ENCODE data around the gene IL18RAP. TPM values are rescaled to one million over a fixed set of nuclear protein-coding genes. Genes with fewer than 3 reads are reported as not detected.

The IL18RAP gene
- total RNA-seq, 1 experiment from 2014 or later = not detected

GRCh38 chr2:102434655-102435381, 11.9 kb downstream of the IL18RAP start:
- H3K27ac Mint-ChIP-seq (ENCODE audit: unreplicated experiment) = no peak overlapping the region
- CTCF ChIA-PET = no interaction called here
- no peaks in the 10 kb centered on the region for H3K36me3 Mint-ChIP-seq (ENCODE audit: insufficient read depth, unreplicated experiment)
- no peak overlapping the region for H3K4me3 Mint-ChIP-seq (ENCODE audit: low read depth, unreplicated experiment)
- TF ChIP-seq CTCF (IDR thresholded peaks at IDR 0.05; ENCODE audit: unreplicated experiment) = no peak
- no peaks in the 10 kb centered on the region for H3K4me1 Mint-ChIP-seq (ENCODE audit: low read depth, unreplicated experiment)
- no peaks in the 10 kb centered on the region for H3K9me3 Mint-ChIP-seq (ENCODE audit: low read depth, unreplicated experiment)
- intact Hi-C loops (cut with micrococcal nuclease; ENCODE audit: unreplicated experiment) = no loop called here
- no TSS peak for BruUV-seq (replicated peaks)
- no peaks in the 10 kb centered on the region for H3K27me3 Mint-ChIP-seq (ENCODE audit: unreplicated experiment)
- DNase-seq = no peak

GRCh38 chr2:102435741-102436140, 12.8 kb downstream of the IL18RAP start:
- TF ChIP-seq CTCF (IDR thresholded peaks at IDR 0.05; ENCODE audit: unreplicated experiment) = no peak
- no peaks in the 10 kb centered on the region for H3K9me3 Mint-ChIP-seq (ENCODE audit: low read depth, unreplicated experiment)
- no peak overlapping the region for H3K27ac Mint-ChIP-seq (ENCODE audit: unreplicated experiment)
- CTCF ChIA-PET = interaction anchor here (0.5 to 0.6 kb wide), 2 partner anchors 317 to 1481 kb away, joined by 7 to 9 read pairs; no protein-coding TSS in a partner anchor
- no peak overlapping the region for H3K4me3 Mint-ChIP-seq (ENCODE audit: low read depth, unreplicated experiment)
- H3K4me1 Mint-ChIP-seq (ENCODE audit: low read depth, unreplicated experiment) = no peaks in the 10 kb centered on the region
- no TSS peak for BruUV-seq (replicated peaks)
- intact Hi-C loops (cut with micrococcal nuclease; ENCODE audit: unreplicated experiment) = no loop called here
- no peaks in the 10 kb centered on the region for H3K36me3 Mint-ChIP-seq (ENCODE audit: insufficient read depth, unreplicated experiment)
- no peaks in the 10 kb centered on the region for H3K27me3 Mint-ChIP-seq (ENCODE audit: unreplicated experiment)
- DNase-seq = no peak

- Mint-ChIP-seq H3K4me3 (ENCODE audit: low read depth, unreplicated experiment) (no peak overlapping the region), H3K27ac (ENCODE audit: unreplicated experiment) (no peak overlapping the region), H3K4me1 (ENCODE audit: low read depth, unreplicated experiment) (no peaks in the 10 kb centered on the region), H3K27me3 (ENCODE audit: unreplicated experiment) (no peaks in the 10 kb centered on the region), H3K9me3 (ENCODE audit: low read depth, unreplicated experiment) (no peaks in the 10 kb centered on the region), H3K36me3 (ENCODE audit: insufficient read depth, unreplicated experiment) (no peaks in the 10 kb centered on the region)
- no peak for TF ChIP-seq CTCF (IDR thresholded peaks at IDR 0.05; ENCODE audit: unreplicated experiment)
- DNase-seq = no peak
- no TSS peak for BruUV-seq (replicated peaks)
- CTCF ChIA-PET = interaction anchor here (0.5 to 0.6 kb wide), 2 partner anchors 797 to 1480 kb away, joined by 3 to 9 read pairs; no protein-coding TSS in a partner anchor
- intact Hi-C loops (cut with micrococcal nuclease; ENCODE audit: unreplicated experiment) = no loop called here
Observed at GRCh38 chr2:102436323-102436722, 13.4 kb downstream of the IL18RAP start.

- CTCF ChIA-PET = no interaction called here
- no peak for DNase-seq
- H3K27me3 Mint-ChIP-seq (ENCODE audit: unreplicated experiment) = no peaks in the 10 kb centered on the region
- no peaks in the 10 kb centered on the region for H3K4me1 Mint-ChIP-seq (ENCODE audit: low read depth, unreplicated experiment)
- H3K27ac Mint-ChIP-seq (ENCODE audit: unreplicated experiment) = no peak overlapping the region
- H3K9me3 Mint-ChIP-seq (ENCODE audit: low read depth, unreplicated experiment) = no peaks in the 10 kb centered on the region
- H3K4me3 Mint-ChIP-seq (ENCODE audit: low read depth, unreplicated experiment) = no peak overlapping the region
- no TSS peak for BruUV-seq (replicated peaks)
- no peak for TF ChIP-seq CTCF (IDR thresholded peaks at IDR 0.05; ENCODE audit: unreplicated experiment)
- intact Hi-C loops (cut with micrococcal nuclease; ENCODE audit: unreplicated experiment) = no loop called here
- H3K36me3 Mint-ChIP-seq (ENCODE audit: insufficient read depth, unreplicated experiment) = no peaks in the 10 kb centered on the region
Observed at GRCh38 chr2:102437122-102437521, 14.2 kb downstream of the IL18RAP start.

All from Calu3 (cell line).